HepG2 (cell line): Measurements from ENCODE around the gene STBD1. TPM values are rescaled to one million over a fixed set of nuclear protein-coding genes. Genes with fewer than 3 reads are reported as not detected.

Experiments used
- BATF2 ChIP-seq: sonication (generic); formaldehyde crosslinking; IDR thresholded peaks from 2 replicates; pipeline ENCODE4 v1.8.0; 2022; ENCODE audit warnings: mild to moderate bottlenecking, missing genetic modification reagents, moderate library complexity
- CREB1 ChIP-seq, 2 experiments: fragments of 450-650 bp in 1 of 2; IDR thresholded peaks; 2 replicates each; pipeline ENCODE4 v1.6.1; 2016 to 2017; ENCODE audit warnings: control low read depth in 1 of 2, mild to moderate bottlenecking in 1 of 2, missing compliant biosample characterization in 1 of 2, missing genetic modification characterization in 1 of 2
- ESRRA ChIP-seq: sonication (generic); formaldehyde crosslinking; IDR thresholded peaks from 2 replicates; pipeline ENCODE4 v1.5.1; 2020; ENCODE audit warnings: mild to moderate bottlenecking, low read depth, missing genetic modification reagents
- FOXC1 ChIP-seq: sonication (generic); formaldehyde crosslinking; IDR thresholded peaks from 2 replicates; pipeline ENCODE4 v1.8.0; 2022; ENCODE audit warnings: mild to moderate bottlenecking, missing genetic modification reagents, borderline replicate concordance
- HDAC2 ChIP-seq: sonication (generic); formaldehyde crosslinking; IDR thresholded peaks from 2 replicates; pipeline ENCODE4 v1.4.0; 2020; ENCODE audit warnings: missing genetic modification reagents
- HOXA5 ChIP-seq: sonication (generic); formaldehyde crosslinking; IDR thresholded peaks from 2 replicates; pipeline ENCODE4 v1.4.0; 2020; ENCODE audit warnings: missing genetic modification reagents
- IRX3 ChIP-seq: sonication (generic); formaldehyde crosslinking; IDR thresholded peaks from 2 replicates; pipeline ENCODE4 v1.8.1; 2023; ENCODE audit warnings: mild to moderate bottlenecking, low read depth, missing genetic modification reagents, borderline replicate concordance
- KAT7 ChIP-seq: IDR thresholded peaks from 2 replicates; pipeline ENCODE4 v1.6.1; 2018; ENCODE audit warnings: borderline replicate concordance, missing compliant biosample characterization
- LCORL ChIP-seq, 2 experiments: fragments of 450-650 bp in 1 of 2; sonication (generic) in 1 of 2; formaldehyde crosslinking in 1 of 2; IDR thresholded peaks; 2 replicates each; pipeline versions ENCODE4 v1.5.0 to v1.6.1; 2017 to 2020; ENCODE audit warnings: antibody characterized with exemption in 1 of 2, missing genetic modification reagents in 1 of 2
- MTA1 ChIP-seq: sonication (generic); formaldehyde crosslinking; IDR thresholded peaks from 2 replicates; pipeline ENCODE4 v1.4.0; 2020; ENCODE audit warnings: missing genetic modification reagents, mild to moderate bottlenecking, borderline replicate concordance
- MTERF4 ChIP-seq: sonication (generic); formaldehyde crosslinking; IDR thresholded peaks from 2 replicates; pipeline ENCODE4 v1.8.0; 2023; ENCODE audit warnings: mild to moderate bottlenecking, missing genetic modification reagents
- MZF1 ChIP-seq: sonication (generic); formaldehyde crosslinking; IDR thresholded peaks from 2 replicates; pipeline ENCODE4 v1.8.1; 2023; ENCODE audit warnings: mild to moderate bottlenecking, missing genetic modification reagents, borderline replicate concordance
- NFYB ChIP-seq: sonication (generic); formaldehyde crosslinking; IDR thresholded peaks from 2 replicates; pipeline ENCODE4 v1.4.0; 2020; ENCODE audit warnings: missing genetic modification reagents
- NR2F6 ChIP-seq, 2 experiments: IDR thresholded peaks; 2 replicates each; pipeline ENCODE4 v1.6.1; 2016; ENCODE audit warnings: antibody characterized with exemption in 1 of 2, mild to moderate bottlenecking in 1 of 2
- PHF21A ChIP-seq: sonication (generic); formaldehyde crosslinking; IDR thresholded peaks from 2 replicates; pipeline ENCODE4 v1.5.0; 2020; ENCODE audit warnings: mild to moderate bottlenecking, missing genetic modification reagents
- POGZ ChIP-seq: sonication (generic); formaldehyde crosslinking; IDR thresholded peaks from 2 replicates; pipeline ENCODE4 v1.4.0; 2020; ENCODE audit warnings: mild to moderate bottlenecking, missing genetic modification reagents
- SP1 ChIP-seq, 2 experiments: fragments of 450-650 bp in 1 of 2; sonication (generic) in 1 of 2; formaldehyde crosslinking in 1 of 2; IDR thresholded peaks; 2 replicates each; pipeline versions ENCODE4 v1.4.0 to v1.6.1; 2016 to 2020; ENCODE audit warnings: missing genetic modification reagents in 1 of 2
- ZFP82 ChIP-seq: sonication (generic); formaldehyde crosslinking; IDR thresholded peaks from 2 replicates; pipeline ENCODE4 v1.5.1; 2020; ENCODE audit warnings: mild to moderate bottlenecking, missing genetic modification reagents, borderline replicate concordance
- ZNF143 ChIP-seq: sonication (generic); formaldehyde crosslinking; IDR thresholded peaks from 2 replicates; pipeline ENCODE4 v1.4.0; 2020; ENCODE audit warnings: missing genetic modification reagents
- ZNF18 ChIP-seq: sonication (generic); formaldehyde crosslinking; IDR thresholded peaks from 2 replicates; pipeline ENCODE4 v1.8.0; 2022; ENCODE audit warnings: mild to moderate bottlenecking, missing genetic modification reagents; ENCODE audit not compliant: insufficient replicate concordance
- ZNF225 ChIP-seq: sonication (generic); formaldehyde crosslinking; IDR thresholded peaks from 2 replicates; pipeline ENCODE4 v1.4.0; 2020; ENCODE audit warnings: mild to moderate bottlenecking, missing genetic modification reagents
- ZNF556 ChIP-seq: sonication (generic); formaldehyde crosslinking; IDR thresholded peaks from 2 replicates; pipeline ENCODE4 v1.4.0; 2020; ENCODE audit warnings: mild to moderate bottlenecking, missing genetic modification reagents, borderline replicate concordance
- ZNF7 ChIP-seq: IDR thresholded peaks from 2 replicates; pipeline ENCODE4 v1.6.1; 2016; ENCODE audit warnings: missing biosample characterization, missing genetic modification reagents
- ZNF703 ChIP-seq: sonication (generic); formaldehyde crosslinking; IDR thresholded peaks from 2 replicates; pipeline ENCODE4 v1.5.1; 2020; ENCODE audit warnings: missing genetic modification reagents, mild to moderate bottlenecking, moderate library complexity, borderline replicate concordance
- ZNF724P ChIP-seq: sonication (generic); formaldehyde crosslinking; IDR thresholded peaks from 2 replicates; pipeline ENCODE4 v1.8.0; 2022; ENCODE audit warnings: missing genetic modification reagents, borderline replicate concordance
- polyA plus RNA-seq, 8 experiments: library from polyadenylated mRNA; depleted of rRNA in 3 of 8; stranded (reverse) in 7 of 8; unstranded in 1 of 8; fragments of >200 nt; fragmentation: Illumina TruSeq in 4 of 8; extraction: Trizol in 4 of 8; gene quantifications; 2 replicates each; pipeline versions ENCODE4 v1.2.1 to v1.2.3, GENCODE V29; 2011 to 2016; ENCODE audit warnings: low read depth in 4 of 8, missing spikeins in 1 of 8, mixed read lengths in 1 of 8; ENCODE audit not compliant: insufficient read depth in 1 of 8
- total RNA-seq, 5 experiments: library from RNA; depleted of rRNA; stranded (reverse); fragments of >200 nt; fragmentation: Illumina TruSeq; extraction: Trizol; gene quantifications; 2 replicates each; pipeline ENCODE4 v1.2.3, GENCODE V29; 2016; ENCODE audit warnings: low read depth in 1 of 5

Gene STBD1
- total and polyA plus RNA-seq, 2 of the 13 experiments (the other 11 are each of a cell fraction or from before 2014, with no cell fraction given): 2.8 to 4.3 TPM

- TF ChIP-seq MZF1: no peak
- TF ChIP-seq ZNF143 (CRISPR knock-in tag): no peak; the same call in 1 of the 2 replicates
- TF ChIP-seq NR2F6 (IDR thresholded peaks at IDR 0.05): no peak
- TF ChIP-seq NR2F6 (CRISPR knock-in tag; IDR thresholded peaks at IDR 0.05): peak; percentile 58; the same call in 1 of the 2 replicates
- no peak; the same call in 1 of the 2 replicates for TF ChIP-seq NFYB
- peak; percentile 46 for TF ChIP-seq ZNF18 (CRISPR knock-in tag)
- TF ChIP-seq IRX3 (CRISPR knock-in tag): peak; percentile 25; the same call in 1 of the 2 replicates
- peak; percentile 97 for TF ChIP-seq ZFP82 (CRISPR knock-in tag)
- TF ChIP-seq ZNF724P (CRISPR knock-in tag): no peak
- 0 out of 2 replicates have a peak, but pooled peaks have one; percentile 70 for TF ChIP-seq MTERF4 (CRISPR knock-in tag)
- peak; percentile 92; the same call in 1 of the 2 replicates for TF ChIP-seq KAT7 (CRISPR knock-in tag)
- no peak for TF ChIP-seq ZNF7 (CRISPR knock-in tag)
- TF ChIP-seq HOXA5 (CRISPR knock-in tag): peak; percentile 56
- no peak for TF ChIP-seq CREB1 (IDR thresholded peaks at IDR 0.05)
- TF ChIP-seq CREB1 (CRISPR knock-in tag; IDR thresholded peaks at IDR 0.05): no peak
- peak; percentile 65; the same call in 1 of the 2 replicates for TF ChIP-seq ZNF703
- TF ChIP-seq SP1 (IDR thresholded peaks at IDR 0.05): no peak
- peak; percentile 32; the same call in 1 of the 2 replicates for TF ChIP-seq SP1 (CRISPR knock-in tag; IDR thresholded peaks at IDR 0.05)
- no peak for TF ChIP-seq POGZ (CRISPR knock-in tag)
- TF ChIP-seq ZNF556 (CRISPR knock-in tag): peak; percentile 46; the same call in 1 of the 2 replicates
- peak; percentile 56; the same call in 1 of the 2 replicates for TF ChIP-seq BATF2
- peak; percentile 94; the same call in 1 of the 2 replicates for TF ChIP-seq ZNF225 (CRISPR knock-in tag)
- TF ChIP-seq LCORL (IDR thresholded peaks at IDR 0.05): no peak
- peak; percentile 75 for TF ChIP-seq LCORL (CRISPR knock-in tag; IDR thresholded peaks at IDR 0.05)
- 0 out of 2 replicates have a peak, but pooled peaks have one; percentile 20 for TF ChIP-seq HDAC2 (CRISPR knock-in tag)
- TF ChIP-seq MTA1 (CRISPR knock-in tag): peak; percentile 75; the same call in 1 of the 2 replicates
- 0 out of 2 replicates have a peak, but pooled peaks have one; percentile 16 for TF ChIP-seq ESRRA (CRISPR knock-in tag)
- TF ChIP-seq PHF21A (CRISPR knock-in tag): peak; percentile 63; the same call in 1 of the 2 replicates
- TF ChIP-seq FOXC1 (CRISPR knock-in tag): peak; percentile 85
Observed at GRCh38 chr4:76305971-76306881, at the start of gene STBD1 (continued).
